Astrocyte (in vitro differentiated cells and primary cell): ENCODE results near the gene MCAT. TPM values are rescaled to one million over a fixed set of nuclear protein-coding genes. Genes with fewer than 3 reads are reported as not detected.

Experiments
- DNase-seq: peaks from one replicate; pipeline ENCODE4 v3.0.0-alpha.2; 2010; ENCODE audit warnings: low read depth
- FAIRE-seq: peaks from 2 replicates; lab custom pipeline; 2011; peaks lifted over from hg19 to GRCh38; lab: Jason Lieb, UNC
- H2AFZ ChIP-seq: 2 replicates; pipeline ENCODE4 v1.6.0; 2012; ENCODE audit warnings: low read depth, low read length, inconsistent platforms
- H3K27ac ChIP-seq: 2 replicates; pipeline ENCODE4 v1.5.1; 2011; ENCODE audit warnings: low read depth, low read length, inconsistent platforms
- H3K27me3 ChIP-seq: 2 replicates; pipeline ENCODE4 v1.6.0; 2011; ENCODE audit warnings: low read length, inconsistent platforms; ENCODE audit not compliant: insufficient read depth
- H3K36me3 ChIP-seq: 2 replicates; pipeline ENCODE4 v1.5.1; 2011; ENCODE audit warnings: low read length, inconsistent platforms; ENCODE audit not compliant: insufficient read depth
- H3K4me1 ChIP-seq: 2 replicates; pipeline ENCODE4 v1.5.1; 2011; ENCODE audit warnings: low read length, inconsistent platforms; ENCODE audit not compliant: insufficient read depth
- H3K4me2 ChIP-seq: 2 replicates; pipeline ENCODE4 v1.6.0; 2012; ENCODE audit warnings: low read length, inconsistent platforms
- H3K4me3 ChIP-seq: 2 replicates; pipeline ENCODE4 v1.5.1; 2011; ENCODE audit warnings: low read depth, mild to moderate bottlenecking, low read length, inconsistent platforms; ENCODE audit not compliant: insufficient read depth
- H3K79me2 ChIP-seq: 2 replicates; pipeline ENCODE4 v1.6.0; 2012; ENCODE audit warnings: mild to moderate bottlenecking, low read length, inconsistent platforms; ENCODE audit not compliant: insufficient read depth
- H3K9ac ChIP-seq: 2 replicates; pipeline ENCODE4 v1.6.0; 2012; ENCODE audit warnings: mild to moderate bottlenecking, low read length, inconsistent platforms
- H3K9me3 ChIP-seq: 2 replicates; pipeline ENCODE4 v1.5.1; 2012; ENCODE audit warnings: low read depth, mild to moderate bottlenecking, low read length, inconsistent platforms; ENCODE audit not compliant: insufficient read depth
- H4K20me1 ChIP-seq: 2 replicates; pipeline ENCODE4 v1.6.0; 2012; ENCODE audit warnings: low read length, inconsistent platforms; ENCODE audit not compliant: insufficient read depth
- H3K27ac Mint-ChIP-seq: one replicate; pipeline ENCODE4 v1.8.0; 2021; ENCODE audit warnings: mild to moderate bottlenecking, mixed read lengths; ENCODE audit not compliant: unreplicated experiment
- H3K27me3 Mint-ChIP-seq: one replicate; pipeline ENCODE4 v1.8.0; 2021; ENCODE audit warnings: low read depth, mixed read lengths; ENCODE audit not compliant: unreplicated experiment
- H3K36me3 Mint-ChIP-seq: one replicate; pipeline ENCODE4 v1.8.0; 2021; ENCODE audit warnings: low read depth, mixed read lengths; ENCODE audit not compliant: unreplicated experiment
- H3K4me1 Mint-ChIP-seq: one replicate; pipeline ENCODE4 v1.8.0; 2021; ENCODE audit warnings: low read depth, mixed read lengths; ENCODE audit not compliant: unreplicated experiment
- H3K4me3 Mint-ChIP-seq: one replicate; pipeline ENCODE4 v1.8.0; 2021; ENCODE audit warnings: mild to moderate bottlenecking, moderate library complexity, mixed read lengths; ENCODE audit not compliant: unreplicated experiment
- H3K9me3 Mint-ChIP-seq: one replicate; pipeline ENCODE4 v1.8.0; 2021; ENCODE audit warnings: mild to moderate bottlenecking, mixed read lengths; ENCODE audit not compliant: unreplicated experiment
- EZH2 ChIP-seq: IDR thresholded peaks from 2 replicates; pipeline ENCODE4 v1.6.1; 2012; ENCODE audit warnings: mild to moderate bottlenecking, low read length, inconsistent platforms; ENCODE audit not compliant: insufficient read depth
- total RNA-seq: library from RNA; stranded (reverse); gene quantifications from 2 replicates; pipeline ENCODE4 v1.2.1, GENCODE V29; 2021
- TF ChIP-seq, protein P1 (sequence below): IDR thresholded peaks from 2 replicates; pipeline ENCODE4 v1.5.1; 2011; ENCODE audit warnings: low read depth, mild to moderate bottlenecking, inconsistent platforms, low read length, moderate library complexity; ENCODE audit not compliant: insufficient read depth

Gene MCAT
- total RNA-seq, 1 donor from 2014 or later: 15.1 TPM

DNA sequence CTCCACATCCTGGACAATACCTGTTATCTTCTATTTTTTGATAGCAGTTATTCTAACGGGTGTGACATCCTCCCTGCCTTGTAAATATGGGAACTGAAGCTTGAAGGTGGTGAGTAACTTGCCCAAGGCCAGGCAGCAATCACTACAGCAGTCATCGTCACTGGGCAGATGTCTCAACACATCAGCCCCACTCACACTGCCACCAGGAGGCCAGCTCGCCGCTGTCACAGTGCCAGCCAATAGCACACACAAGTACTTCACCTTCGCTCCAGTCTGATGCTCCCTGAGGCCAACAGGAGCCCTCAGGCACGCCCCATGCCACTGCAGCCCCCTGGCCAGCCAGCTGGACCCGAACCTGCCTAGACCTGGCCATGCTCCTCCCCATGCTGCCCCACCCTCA lies 49.1 kb downstream of the MCAT start:
- Histone ChIP-seq H3K4me1 (no peaks in the 10 kb centered on the region), H3K27ac (no peak overlapping the region), H3K4me2 (no peak overlapping the region), H3K4me3 (no peak overlapping the region), H3K9me3 (peaks cover 12% of the 10 kb centered on the region), H2AFZ (no peak overlapping the region), H3K9ac (no peak overlapping the region), H3K79me2 (no peaks in the 10 kb centered on the region), H4K20me1 (no peaks in the 10 kb centered on the region), H3K27me3 (no peaks in the 10 kb centered on the region), H3K36me3 (no peaks in the 10 kb centered on the region)
- FAIRE-seq (no peak), DNase-seq (no peak)
- H3K4me3 Mint-ChIP-seq: no peak overlapping the region
- H3K4me1 Mint-ChIP-seq: no peaks in the 10 kb centered on the region
- H3K27me3 Mint-ChIP-seq: no peaks in the 10 kb centered on the region
- no peak overlapping the region for H3K27ac Mint-ChIP-seq
- TF ChIP-seq, protein P1, sequence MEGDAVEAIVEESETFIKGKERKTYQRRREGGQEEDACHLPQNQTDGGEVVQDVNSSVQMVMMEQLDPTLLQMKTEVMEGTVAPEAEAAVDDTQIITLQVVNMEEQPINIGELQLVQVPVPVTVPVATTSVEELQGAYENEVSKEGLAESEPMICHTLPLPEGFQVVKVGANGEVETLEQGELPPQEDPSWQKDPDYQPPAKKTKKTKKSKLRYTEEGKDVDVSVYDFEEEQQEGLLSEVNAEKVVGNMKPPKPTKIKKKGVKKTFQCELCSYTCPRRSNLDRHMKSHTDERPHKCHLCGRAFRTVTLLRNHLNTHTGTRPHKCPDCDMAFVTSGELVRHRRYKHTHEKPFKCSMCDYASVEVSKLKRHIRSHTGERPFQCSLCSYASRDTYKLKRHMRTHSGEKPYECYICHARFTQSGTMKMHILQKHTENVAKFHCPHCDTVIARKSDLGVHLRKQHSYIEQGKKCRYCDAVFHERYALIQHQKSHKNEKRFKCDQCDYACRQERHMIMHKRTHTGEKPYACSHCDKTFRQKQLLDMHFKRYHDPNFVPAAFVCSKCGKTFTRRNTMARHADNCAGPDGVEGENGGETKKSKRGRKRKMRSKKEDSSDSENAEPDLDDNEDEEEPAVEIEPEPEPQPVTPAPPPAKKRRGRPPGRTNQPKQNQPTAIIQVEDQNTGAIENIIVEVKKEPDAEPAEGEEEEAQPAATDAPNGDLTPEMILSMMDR: no peak
- no peak for TF ChIP-seq EZH2
- H3K9me3 Mint-ChIP-seq: peaks cover 12% of the 10 kb centered on the region
- H3K36me3 Mint-ChIP-seq: peaks cover 4% of the 10 kb centered on the region

DNA sequence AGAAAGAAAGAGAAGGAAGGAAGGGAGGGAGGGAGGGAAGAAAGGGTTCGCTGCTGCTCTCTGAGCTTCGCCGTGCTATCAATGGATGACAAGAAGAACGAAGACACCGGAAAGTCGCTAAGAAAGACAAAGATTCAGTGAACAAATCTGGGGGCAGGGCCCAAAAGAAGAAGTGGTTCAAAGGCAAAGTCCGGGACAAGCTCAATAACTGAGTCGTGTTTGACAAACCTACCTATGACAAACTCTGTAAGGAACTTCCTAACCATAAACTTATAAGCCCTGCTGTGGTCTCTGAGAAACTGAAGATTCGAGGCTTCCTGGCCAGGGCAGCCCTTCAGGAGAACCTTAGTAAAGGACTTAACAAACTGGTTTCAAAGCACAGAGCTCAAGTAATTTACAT lies 51.1 kb downstream of the MCAT start:
- H3K9me3 ChIP-seq: peaks cover 10% of the 10 kb centered on the region
- H3K9ac ChIP-seq: no peak overlapping the region
- no peak overlapping the region for H3K4me3 ChIP-seq
- no peak overlapping the region for H2AFZ ChIP-seq
- TF ChIP-seq EZH2: no peak
- TF ChIP-seq, protein P1: no peak
- FAIRE-seq: no peak
- H4K20me1 ChIP-seq: no peaks in the 10 kb centered on the region
- H3K4me1 ChIP-seq: no peaks in the 10 kb centered on the region
- Mint-ChIP-seq H3K27ac (no peak overlapping the region), H3K9me3 (peaks cover 12% of the 10 kb centered on the region), H3K27me3 (no peaks in the 10 kb centered on the region), H3K4me3 (no peak overlapping the region), H3K36me3 (peaks cover 4% of the 10 kb centered on the region), H3K4me1 (no peaks in the 10 kb centered on the region)
- no peaks in the 10 kb centered on the region for H3K27me3 ChIP-seq
- DNase-seq: no peak
- H3K79me2 ChIP-seq: peaks cover 3% of the 10 kb centered on the region
- H3K4me2 ChIP-seq: no peak overlapping the region
- H3K27ac ChIP-seq: no peak overlapping the region
- no peaks in the 10 kb centered on the region for H3K36me3 ChIP-seq

DNA sequence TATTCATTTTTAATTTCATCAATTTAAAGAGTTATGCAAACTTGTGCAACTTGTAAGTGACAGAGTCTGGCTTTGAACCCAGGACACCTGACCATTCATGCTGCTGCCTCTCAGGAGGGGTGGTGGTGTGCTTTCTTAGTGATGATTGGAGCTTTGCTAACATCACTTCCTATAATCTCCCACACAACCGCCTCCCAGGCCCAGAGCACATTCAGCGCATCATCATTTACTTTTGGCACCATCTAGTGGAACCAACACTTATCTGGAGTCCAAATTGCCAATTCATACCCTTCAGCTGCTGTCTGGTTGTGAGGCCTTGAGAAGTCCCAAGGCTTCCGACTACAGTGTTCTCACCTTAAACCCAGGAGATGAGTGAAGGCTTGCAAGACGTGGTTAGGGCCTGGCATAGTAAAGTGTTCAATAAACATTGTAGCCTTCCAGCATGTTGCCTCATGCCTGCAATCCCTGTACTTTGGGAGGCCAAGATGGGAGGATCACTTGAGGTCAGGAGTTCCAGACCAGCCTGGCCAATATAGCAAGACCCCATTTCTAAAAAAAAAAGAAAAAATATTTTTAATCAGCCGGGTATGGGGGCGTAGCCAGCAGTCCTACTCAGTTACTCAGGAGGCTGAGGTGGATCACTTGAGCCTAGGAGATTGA lies 52.9 kb downstream of the MCAT start:
- H2AFZ ChIP-seq: no peak overlapping the region
- FAIRE-seq (peak; percentile 89), DNase-seq (peak; percentile 83)
- Mint-ChIP-seq H3K9me3 (peaks cover 3% of the 10 kb centered on the region), H3K36me3 (peaks cover 4% of the 10 kb centered on the region), H3K4me1 (no peaks in the 10 kb centered on the region), H3K27ac (peak overlapping the region; percentile 78), H3K4me3 (peak overlapping the region; percentile 77), H3K27me3 (no peaks in the 10 kb centered on the region)
- no peaks in the 10 kb centered on the region for H4K20me1 ChIP-seq
- H3K4me3 ChIP-seq: no peak overlapping the region
- peaks cover 3% of the 10 kb centered on the region for H3K79me2 ChIP-seq
- no peak overlapping the region for H3K27ac ChIP-seq
- no peak overlapping the region for H3K4me2 ChIP-seq
- no peaks in the 10 kb centered on the region for H3K9me3 ChIP-seq
- TF ChIP-seq, protein P1: peak; percentile 43
- TF ChIP-seq EZH2: no peak
- H3K27me3 ChIP-seq: no peaks in the 10 kb centered on the region
- no peaks in the 10 kb centered on the region for H3K36me3 ChIP-seq
- H3K4me1 ChIP-seq: no peaks in the 10 kb centered on the region
- H3K9ac ChIP-seq: no peak overlapping the region
